Pancreas (tissue), 10 donors: Measurements from ENCODE around the gene ANKRD12. TPM values are rescaled to one million over a fixed set of nuclear protein-coding genes. Genes with fewer than 3 reads are reported as not detected.

ENCODE experiments used
- ATAC-seq, 4 donors: fragments of 200-7000 bp; cut with Tn5 transposase; one replicate each; pipeline versions ENCODE4 v1.8.0 to v1.9.1; 2020; ENCODE audit warnings: mild to moderate bottlenecking in 4 of 4, moderate library complexity in 4 of 4
- DNase-seq, 6 donors: peaks; one replicate each; pipeline ENCODE4 v3.0.0-alpha.2; 2020
- FAIRE-seq: peaks from 2 replicates; lab custom pipeline; 2012; peaks lifted over from hg19 to GRCh38; lab: Jason Lieb, UNC
- H3K27ac ChIP-seq, 4 donors: fragments of 200-600 bp; sonication (generic); 1 replicate in 3 of 4; 2 replicates in 1 of 4; pipeline versions ENCODE4 v1.5.0 to v1.8.0; 2020
- H3K27me3 ChIP-seq, 4 donors: fragments of 200-600 bp; one replicate each; pipeline ENCODE4 v1.8.0; 2021
- H3K36me3 ChIP-seq, 3 donors: fragments of 200-600 bp; sonication (generic) in 1 of 3; one replicate each; pipeline versions ENCODE4 v1.5.0 to v1.8.0; 2020 to 2021
- H3K4me1 ChIP-seq, 3 donors: fragments of 200-600 bp; one replicate each; pipeline ENCODE4 v1.8.0; 2021
- H3K4me3 ChIP-seq, 4 donors: fragments of 200-600 bp; sonication (generic) in 2 of 4; one replicate each; pipeline versions ENCODE4 v1.5.0 to v1.8.0; 2020 to 2021
- H3K9me3 ChIP-seq, 4 donors: fragments of 200-600 bp; one replicate each; pipeline ENCODE4 v1.8.0; 2021
- WGBS, 2 donors: extraction: QIAGEN DNeasy Blood & Tissue Kit; methylation state at CpG; one replicate each; pipeline ENCODE4 v1.1.7; 2013; 5-methylcytosine and 5-hydroxymethylcytosine counted together
- intact Hi-C, 3 donors: fragments of 100-400 bp; cut with DNase I; formaldehyde crosslinking; loops; one replicate each; pipeline versions ENCODE4 v1.11.1 to v1.14.2; 2022
- polyA plus RNA-seq, 2 donors: library from polyadenylated mRNA; stranded (reverse); fragments of 200-250 nt; gene quantifications; one replicate each; pipeline ENCODE4 v1.2.3, GENCODE V29; 2013
- total RNA-seq, 6 donors: library from RNA; stranded (reverse); fragmentation: NEBNext Ultra II Directional in 4 of 6; extraction: Animal tissue kit (Norgen Biotek cat#: 25700) in 4 of 6; gene quantifications; one replicate each; pipeline versions ENCODE4 v1.2.1 to v1.2.4, GENCODE V29; 2021 to 2023
- TF ChIP-seq, protein P1 (sequence below), 4 donors: fragments of 200-600 bp; sonication (generic) in 3 of 4; IDR thresholded peaks; one replicate each; pipeline versions ENCODE4 v1.5.0 to v1.8.0; 2021; ENCODE audit warnings: antibody characterized with exemption in 4 of 4
- donor health status: healthy with polysubstance abuse.
- donor health status: DM: no; HTN: no; CAD: no; lungs with moderate emphysema.
- donor health status: DM: no; HTN: no; CAD: no.
- donor health status: control.
- donor health status: control.
- donor health status: Bipolar disorder and iron deficiency.
- donor health status: DM: yes; HTN: yes; CAD: no.
- donor health status: DM: no; HTN: no; CAD: no.
- donor health status: DM: no; HTN: no; CAD: no.
- donor health status: DM: yes; HTN: yes; CAD: no.

The ANKRD12 gene
- total and polyA plus RNA-seq, 8 donors: 14.5 to 51.7 (median 27.3) TPM

DNA sequence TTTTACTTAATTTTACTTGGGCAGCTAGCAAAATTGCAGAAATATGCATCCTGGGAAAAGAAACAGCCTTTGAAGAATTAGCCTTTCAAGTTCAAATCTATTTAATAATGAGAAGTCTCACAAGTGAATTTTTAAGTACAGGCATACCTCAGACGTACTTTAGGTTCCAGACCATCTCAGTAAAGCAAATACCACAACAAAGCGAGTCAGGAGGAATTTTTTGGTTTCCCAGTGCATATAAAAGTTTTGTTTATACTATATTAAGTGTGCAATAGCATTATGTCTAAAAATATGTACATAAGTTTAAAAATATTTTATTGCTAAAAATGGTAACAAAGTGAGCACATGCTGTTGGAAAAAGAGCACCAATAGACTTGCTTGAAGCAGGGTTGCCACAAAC is 147.2 kb downstream of the ANKRD12 start:
- Histone ChIP-seq H3K27ac (no peak overlapping the region), H3K36me3 (peaks cover 0 to 12% (median 0%) of the 10 kb centered on the region in 3 donors), H3K27me3 (no peaks in the 10 kb centered on the region), H3K4me1 (no peaks in the 10 kb centered on the region), H3K9me3 (no peaks in the 10 kb centered on the region), H3K4me3 (no peak overlapping the region)
- DNase-seq: no peak
- intact Hi-C loops: no loop called here
- FAIRE-seq: no peak
- ATAC-seq: no peak
- TF ChIP-seq, protein P1, sequence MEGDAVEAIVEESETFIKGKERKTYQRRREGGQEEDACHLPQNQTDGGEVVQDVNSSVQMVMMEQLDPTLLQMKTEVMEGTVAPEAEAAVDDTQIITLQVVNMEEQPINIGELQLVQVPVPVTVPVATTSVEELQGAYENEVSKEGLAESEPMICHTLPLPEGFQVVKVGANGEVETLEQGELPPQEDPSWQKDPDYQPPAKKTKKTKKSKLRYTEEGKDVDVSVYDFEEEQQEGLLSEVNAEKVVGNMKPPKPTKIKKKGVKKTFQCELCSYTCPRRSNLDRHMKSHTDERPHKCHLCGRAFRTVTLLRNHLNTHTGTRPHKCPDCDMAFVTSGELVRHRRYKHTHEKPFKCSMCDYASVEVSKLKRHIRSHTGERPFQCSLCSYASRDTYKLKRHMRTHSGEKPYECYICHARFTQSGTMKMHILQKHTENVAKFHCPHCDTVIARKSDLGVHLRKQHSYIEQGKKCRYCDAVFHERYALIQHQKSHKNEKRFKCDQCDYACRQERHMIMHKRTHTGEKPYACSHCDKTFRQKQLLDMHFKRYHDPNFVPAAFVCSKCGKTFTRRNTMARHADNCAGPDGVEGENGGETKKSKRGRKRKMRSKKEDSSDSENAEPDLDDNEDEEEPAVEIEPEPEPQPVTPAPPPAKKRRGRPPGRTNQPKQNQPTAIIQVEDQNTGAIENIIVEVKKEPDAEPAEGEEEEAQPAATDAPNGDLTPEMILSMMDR (IDR thresholded peaks at IDR 0.05): no peak
- WGBS, 2 donors: 92 to 96% methylated on average over 2 of the region's 2 CpGs

DNA sequence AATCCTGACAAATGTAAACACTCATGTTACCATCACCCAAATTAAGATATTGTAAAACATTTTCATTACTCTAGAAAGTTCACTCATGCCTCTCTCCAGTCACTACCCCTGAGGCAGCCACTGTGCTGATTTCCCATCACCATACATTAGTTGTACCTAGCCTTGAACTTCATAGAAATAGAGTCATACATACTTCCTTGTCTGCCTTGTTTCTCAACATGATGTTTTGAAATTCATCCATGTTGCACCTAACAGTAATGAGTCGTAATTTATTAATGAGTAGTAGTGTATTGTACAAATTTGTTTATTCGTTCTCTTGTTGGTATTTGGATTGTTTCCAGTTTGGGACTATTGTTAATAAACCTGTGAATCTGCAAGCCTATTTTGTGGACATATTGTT is 149.0 kb downstream of the ANKRD12 start:
- intact Hi-C loops: no loop called here
- H3K4me1 ChIP-seq: no peaks in the 10 kb centered on the region
- no peak for FAIRE-seq
- no peak overlapping the region for H3K4me3 ChIP-seq
- 92 to 97% methylated on average over 2 of the region's 2 CpGs for WGBS, 2 donors
- no peaks in the 10 kb centered on the region for H3K9me3 ChIP-seq
- no peaks in the 10 kb centered on the region for H3K27me3 ChIP-seq
- no peak for DNase-seq
- no peak for ATAC-seq
- no peaks in the 10 kb centered on the region for H3K36me3 ChIP-seq
- no peak overlapping the region for H3K27ac ChIP-seq
- TF ChIP-seq, protein P1 (IDR thresholded peaks at IDR 0.05): no peak

DNA sequence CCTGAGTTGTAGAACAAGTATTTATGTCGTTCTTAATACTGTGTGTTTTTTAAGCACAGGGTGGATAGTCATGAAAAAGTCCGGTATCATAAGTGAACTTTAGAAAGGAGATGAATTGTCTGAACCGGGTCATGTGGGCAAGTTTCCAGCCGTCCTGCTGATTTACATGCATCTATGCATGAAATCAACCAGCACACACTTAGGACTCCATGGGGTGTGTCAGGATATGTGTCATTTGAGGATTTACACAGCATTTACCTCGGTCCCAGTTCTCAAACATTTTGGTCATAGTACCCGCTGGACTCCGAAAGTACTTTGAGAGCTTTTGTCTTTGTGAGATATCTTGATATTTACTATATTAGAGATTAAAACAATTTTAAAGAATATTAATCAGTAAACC is 150.5 kb downstream of the ANKRD12 start:
- TF ChIP-seq, protein P1 (IDR thresholded peaks at IDR 0.05): no peak
- Histone ChIP-seq H3K27me3 (no peaks in the 10 kb centered on the region), H3K9me3 (no peaks in the 10 kb centered on the region), H3K4me1 (no peaks in the 10 kb centered on the region), H3K36me3 (no peaks in the 10 kb centered on the region), H3K27ac (no peak overlapping the region), H3K4me3 (no peak overlapping the region)
- WGBS, 2 donors: 72 to 86% methylated on average over 7 of the region's 7 CpGs
- ATAC-seq (no peak), FAIRE-seq (no peak), DNase-seq (no peak)
- intact Hi-C loops: no loop called here

DNA sequence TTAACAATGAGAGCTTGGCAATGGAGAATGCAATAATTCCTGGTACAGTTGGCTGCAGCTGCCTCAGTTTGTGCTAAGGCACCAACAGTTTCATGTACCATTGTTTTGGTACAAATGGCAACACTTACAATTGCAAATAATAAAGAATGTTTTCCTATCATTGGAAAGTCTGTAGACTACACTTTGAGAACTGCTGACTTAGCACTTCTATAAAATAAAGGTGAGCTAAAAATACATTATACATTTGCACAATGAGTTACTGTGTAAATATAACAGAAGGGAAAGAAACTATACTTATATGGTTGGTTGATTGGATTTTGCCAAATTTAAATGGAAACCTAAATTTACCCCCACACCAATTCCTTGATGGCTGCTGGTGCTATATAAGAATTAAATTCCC is 153.1 kb downstream of the ANKRD12 start:
- no peak for ATAC-seq
- TF ChIP-seq, protein P1 (IDR thresholded peaks at IDR 0.05): no peak
- Histone ChIP-seq H3K27ac (no peak overlapping the region), H3K9me3 (no peaks in the 10 kb centered on the region), H3K27me3 (no peaks in the 10 kb centered on the region), H3K4me3 (no peak overlapping the region), H3K4me1 (no peaks in the 10 kb centered on the region), H3K36me3 (no peaks in the 10 kb centered on the region)
- FAIRE-seq: no peak
- DNase-seq: no peak
- intact Hi-C loops: no loop called here

DNA sequence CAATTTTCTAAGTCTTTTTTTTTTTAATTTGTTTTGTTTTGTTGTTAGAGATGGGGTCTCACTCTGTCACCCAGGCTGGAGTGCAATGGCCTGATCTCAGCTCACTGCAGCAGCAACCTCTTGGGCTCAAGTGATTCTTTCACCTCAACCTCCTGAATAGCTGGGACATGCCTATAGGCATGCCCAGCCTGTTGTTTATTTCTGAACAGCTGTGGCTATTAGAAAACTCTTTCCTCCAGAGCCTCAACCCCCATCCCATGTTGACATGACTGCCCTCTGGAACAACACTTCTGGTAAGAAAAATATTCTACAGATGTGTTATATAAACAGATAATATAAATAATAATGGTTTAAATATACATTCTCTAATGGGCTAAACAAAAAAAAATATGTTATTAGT is 153.6 kb downstream of the ANKRD12 start:
- no peak overlapping the region for H3K4me3 ChIP-seq
- FAIRE-seq: no peak
- ATAC-seq: no peak
- no peak for DNase-seq
- TF ChIP-seq, protein P1 (IDR thresholded peaks at IDR 0.05): no peak
- H3K36me3 ChIP-seq: no peaks in the 10 kb centered on the region
- no peaks in the 10 kb centered on the region for H3K27me3 ChIP-seq
- no peaks in the 10 kb centered on the region for H3K9me3 ChIP-seq
- H3K27ac ChIP-seq: no peak overlapping the region
- no peaks in the 10 kb centered on the region for H3K4me1 ChIP-seq
- intact Hi-C loops: no loop called here
